Mesodermal cell (in vitro differentiated cells): ENCODE results near the gene MYO7B.

Experiments used
- H3K27ac ChIP-seq: 2 replicates; pipeline ENCODE4 v1.7.0; 2013; ENCODE audit warnings: mild to moderate bottlenecking, low read depth, low read length, moderate library complexity; ENCODE audit not compliant: severe bottlenecking
- H3K36me3 ChIP-seq: 2 replicates; pipeline ENCODE4 v1.7.1; 2013; ENCODE audit warnings: mild to moderate bottlenecking, low read length, moderate library complexity; ENCODE audit not compliant: control insufficient read depth, insufficient read depth
- H3K4me1 ChIP-seq: one replicate; pipeline ENCODE4 v1.7.1; 2013; ENCODE audit warnings: mild to moderate bottlenecking, low read length; ENCODE audit not compliant: insufficient read depth, control insufficient read depth, poor library complexity, severe bottlenecking
- H3K4me3 ChIP-seq: 2 replicates; pipeline ENCODE4 v1.7.0; 2013; ENCODE audit warnings: low read length, control low read depth, mild to moderate bottlenecking; ENCODE audit not compliant: insufficient read depth, poor library complexity, severe bottlenecking; ENCODE audit errors: extremely low read depth
- H3K9me3 ChIP-seq: 2 replicates; pipeline ENCODE4 v1.7.1; 2013; ENCODE audit warnings: mild to moderate bottlenecking, low read length, moderate library complexity; ENCODE audit not compliant: control insufficient read depth
- WGBS, 2 experiments: methylation state at CpG; one replicate each; pipeline ENCODE4 v1.1.5; 2013; ENCODE audit warnings: missing lambda C conversion rate in 2 of 2; ENCODE audit not compliant: insufficient coverage in 2 of 2; 5-methylcytosine and 5-hydroxymethylcytosine counted together

The MYO7B gene

GRCh38 chr2:127626917-127627739, 91.6 kb downstream of the MYO7B start:
- no peak overlapping the region for H3K4me3 ChIP-seq
- no peaks in the 10 kb centered on the region for H3K9me3 ChIP-seq
- peaks cover 7% of the 10 kb centered on the region for H3K4me1 ChIP-seq
- H3K36me3 ChIP-seq: no peaks in the 10 kb centered on the region
- H3K27ac ChIP-seq: no peak overlapping the region
- 91 to 94% methylated on average over 23 of the region's 28 CpGs for WGBS, 2 experiments

- Histone ChIP-seq H3K4me3 (no peak overlapping the region), H3K4me1 (peaks cover 7% of the 10 kb centered on the region), H3K36me3 (no peaks in the 10 kb centered on the region), H3K9me3 (no peaks in the 10 kb centered on the region), H3K27ac (no peak overlapping the region)
- WGBS, 2 experiments: 94 to 96% methylated on average over 12 to 16 of the region's 18 CpGs
Measured at GRCh38 chr2:127627740-127628571, 92.5 kb downstream of the MYO7B start.

GRCh38 chr2:127628767-127629614, 93.5 kb downstream of the MYO7B start:
- H3K9me3 ChIP-seq: no peaks in the 10 kb centered on the region

GRCh38 chr2:127629637-127630036, 94.2 kb downstream of the MYO7B start:
- no peak overlapping the region for H3K4me3 ChIP-seq
- H3K4me1 ChIP-seq: no peaks in the 10 kb centered on the region
- WGBS, 2 experiments: 85 to 87% methylated on average over 9 of the region's 9 CpGs
- H3K27ac ChIP-seq: no peak overlapping the region
- H3K36me3 ChIP-seq: no peaks in the 10 kb centered on the region
- H3K9me3 ChIP-seq: no peaks in the 10 kb centered on the region

More at GRCh38 chr2:127628767-127629614, 93.5 kb downstream of the MYO7B start:
- Histone ChIP-seq H3K36me3 (no peaks in the 10 kb centered on the region), H3K4me3 (no peak overlapping the region), H3K4me1 (peaks cover 3% of the 10 kb centered on the region), H3K27ac (no peak overlapping the region)
- WGBS, 2 experiments: 88 to 91% methylated on average over 13 to 16 of the region's 17 CpGs

- no peak overlapping the region for H3K27ac ChIP-seq
- 88 to 93% methylated on average over 7 to 10 of the region's 10 CpGs for WGBS, 2 experiments
- H3K9me3 ChIP-seq: no peaks in the 10 kb centered on the region
- H3K36me3 ChIP-seq: no peaks in the 10 kb centered on the region
- no peak overlapping the region for H3K4me3 ChIP-seq
- H3K4me1 ChIP-seq: no peaks in the 10 kb centered on the region
Measured at GRCh38 chr2:127630096-127630863, 94.8 kb downstream of the MYO7B start.

- H3K4me1 ChIP-seq: no peaks in the 10 kb centered on the region
- H3K4me3 ChIP-seq: no peak overlapping the region
- H3K27ac ChIP-seq: no peak overlapping the region
- H3K36me3 ChIP-seq: no peaks in the 10 kb centered on the region
- H3K9me3 ChIP-seq: no peaks in the 10 kb centered on the region
- 95 to 97% methylated on average over 13 to 20 of the region's 25 CpGs for WGBS, 2 experiments
Measured at GRCh38 chr2:127630864-127631540, 95.5 kb downstream of the MYO7B start.

- H3K4me3 ChIP-seq: no peak overlapping the region
- 88 to 97% methylated on average over 9 to 16 of the region's 16 CpGs for WGBS, 2 experiments
Measured at GRCh38 chr2:127631541-127631996, 96.1 kb downstream of the MYO7B start.

GRCh38 chr2:127631997-127632581, 96.6 kb downstream of the MYO7B start:
- WGBS, 2 experiments: 79 to 84% methylated on average over 17 of the region's 17 CpGs

More at GRCh38 chr2:127631541-127631996, 96.1 kb downstream of the MYO7B start:
- peaks cover 1% of the 10 kb centered on the region for H3K4me1 ChIP-seq
- no peaks in the 10 kb centered on the region for H3K36me3 ChIP-seq
- H3K27ac ChIP-seq: no peak overlapping the region
- H3K9me3 ChIP-seq: no peaks in the 10 kb centered on the region

More at GRCh38 chr2:127631997-127632581, 96.6 kb downstream of the MYO7B start:
- Histone ChIP-seq H3K9me3 (no peaks in the 10 kb centered on the region), H3K4me3 (no peak overlapping the region), H3K4me1 (peaks cover 6% of the 10 kb centered on the region), H3K27ac (no peak overlapping the region), H3K36me3 (no peaks in the 10 kb centered on the region)
